GM12873 (cell line): ENCODE measurements around the gene ZNF282.

ENCODE experiments used
- TF ChIP-seq, protein P1 (sequence below): IDR thresholded peaks from 2 replicates; pipeline ENCODE4 v1.5.1; 2012; ENCODE audit warnings: low read depth, mild to moderate bottlenecking, moderate library complexity, low read length, control low read depth; ENCODE audit not compliant: insufficient read depth; ENCODE audit errors: missing control alignments

Gene ZNF282

DNA sequence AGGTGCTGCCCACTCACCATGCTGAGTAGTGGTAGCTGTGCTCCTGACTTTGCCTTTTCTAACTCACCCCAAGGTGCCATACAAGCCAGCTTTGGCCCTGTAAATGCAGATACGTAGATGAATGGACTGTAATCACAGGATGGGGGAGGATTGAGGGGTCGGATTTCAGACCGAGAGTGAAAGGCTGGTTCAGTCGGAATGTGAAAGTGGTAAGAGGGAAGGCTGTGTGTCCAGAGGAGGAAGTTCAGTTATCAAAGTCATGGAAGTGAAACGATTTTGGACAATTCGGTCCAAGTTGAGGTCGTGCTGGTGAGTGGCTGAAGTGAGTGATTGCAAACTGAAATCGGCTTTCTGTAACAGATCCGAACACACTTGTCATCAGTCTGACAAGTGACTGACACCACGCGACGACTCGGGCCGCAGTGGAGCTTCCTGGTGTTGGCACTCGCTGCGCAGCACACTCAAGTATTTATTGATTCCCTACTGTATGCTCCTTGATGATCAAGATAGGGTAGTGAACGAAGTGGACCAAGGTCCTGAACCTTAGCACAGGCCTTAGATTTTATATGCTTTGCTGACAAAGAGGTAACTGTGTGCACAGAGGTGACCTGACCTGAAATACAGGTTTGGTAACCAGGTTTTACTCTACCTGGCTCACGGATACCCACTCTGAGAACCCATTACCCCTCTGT lies 10.5 kb downstream of the ZNF282 start:
- TF ChIP-seq, protein P1, sequence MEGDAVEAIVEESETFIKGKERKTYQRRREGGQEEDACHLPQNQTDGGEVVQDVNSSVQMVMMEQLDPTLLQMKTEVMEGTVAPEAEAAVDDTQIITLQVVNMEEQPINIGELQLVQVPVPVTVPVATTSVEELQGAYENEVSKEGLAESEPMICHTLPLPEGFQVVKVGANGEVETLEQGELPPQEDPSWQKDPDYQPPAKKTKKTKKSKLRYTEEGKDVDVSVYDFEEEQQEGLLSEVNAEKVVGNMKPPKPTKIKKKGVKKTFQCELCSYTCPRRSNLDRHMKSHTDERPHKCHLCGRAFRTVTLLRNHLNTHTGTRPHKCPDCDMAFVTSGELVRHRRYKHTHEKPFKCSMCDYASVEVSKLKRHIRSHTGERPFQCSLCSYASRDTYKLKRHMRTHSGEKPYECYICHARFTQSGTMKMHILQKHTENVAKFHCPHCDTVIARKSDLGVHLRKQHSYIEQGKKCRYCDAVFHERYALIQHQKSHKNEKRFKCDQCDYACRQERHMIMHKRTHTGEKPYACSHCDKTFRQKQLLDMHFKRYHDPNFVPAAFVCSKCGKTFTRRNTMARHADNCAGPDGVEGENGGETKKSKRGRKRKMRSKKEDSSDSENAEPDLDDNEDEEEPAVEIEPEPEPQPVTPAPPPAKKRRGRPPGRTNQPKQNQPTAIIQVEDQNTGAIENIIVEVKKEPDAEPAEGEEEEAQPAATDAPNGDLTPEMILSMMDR: no peak

- TF ChIP-seq, protein P1: no peak
Measured at GRCh38 chr7:149207324-149208035, 12.1 kb downstream of the ZNF282 start.

- TF ChIP-seq, protein P1: peak; percentile 83
Measured at GRCh38 chr7:149209518-149210269, 14.3 kb downstream of the ZNF282 start.

DNA sequence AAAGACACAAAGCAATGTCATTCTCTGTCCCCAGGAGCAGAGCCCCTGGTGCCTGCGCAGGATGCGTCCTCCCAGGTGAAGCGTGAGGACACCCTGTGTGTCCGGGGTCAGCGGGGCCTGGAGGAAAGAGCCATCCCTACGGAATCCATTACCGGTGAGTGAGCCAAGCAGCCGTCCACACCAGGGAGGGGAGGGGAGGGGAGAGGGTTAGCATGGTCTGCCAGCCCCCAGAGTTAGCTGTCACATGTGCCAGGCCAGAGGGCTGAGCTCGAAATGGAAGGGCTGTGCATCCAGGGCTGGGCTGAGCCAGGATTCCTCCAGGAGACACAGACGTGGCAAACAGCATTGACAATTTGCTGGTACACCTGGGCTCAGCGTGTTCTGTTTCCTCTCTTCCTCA lies 15.2 kb downstream of the ZNF282 start:
- TF ChIP-seq, protein P1: no peak

GRCh38 chr7:149214020-149214720 lies 18.8 kb downstream of the ZNF282 start:
- TF ChIP-seq, protein P1: no peak

- TF ChIP-seq, protein P1: no peak
Measured at GRCh38 chr7:149216402-149216801, 21.1 kb downstream of the ZNF282 start.
